ENCODE results near the gene MXRA8. TPM values are rescaled to one million over a fixed set of nuclear protein-coding genes. Genes with fewer than 3 reads are reported as not detected.

MXRA8 gene
- total and polyA plus RNA-seq, 9 of the 15 experiments (the other 6 are each of a cell fraction or from before 2014, with no cell fraction given) = 0.66 to 11.3 (median 6.3) TPM

DNA sequence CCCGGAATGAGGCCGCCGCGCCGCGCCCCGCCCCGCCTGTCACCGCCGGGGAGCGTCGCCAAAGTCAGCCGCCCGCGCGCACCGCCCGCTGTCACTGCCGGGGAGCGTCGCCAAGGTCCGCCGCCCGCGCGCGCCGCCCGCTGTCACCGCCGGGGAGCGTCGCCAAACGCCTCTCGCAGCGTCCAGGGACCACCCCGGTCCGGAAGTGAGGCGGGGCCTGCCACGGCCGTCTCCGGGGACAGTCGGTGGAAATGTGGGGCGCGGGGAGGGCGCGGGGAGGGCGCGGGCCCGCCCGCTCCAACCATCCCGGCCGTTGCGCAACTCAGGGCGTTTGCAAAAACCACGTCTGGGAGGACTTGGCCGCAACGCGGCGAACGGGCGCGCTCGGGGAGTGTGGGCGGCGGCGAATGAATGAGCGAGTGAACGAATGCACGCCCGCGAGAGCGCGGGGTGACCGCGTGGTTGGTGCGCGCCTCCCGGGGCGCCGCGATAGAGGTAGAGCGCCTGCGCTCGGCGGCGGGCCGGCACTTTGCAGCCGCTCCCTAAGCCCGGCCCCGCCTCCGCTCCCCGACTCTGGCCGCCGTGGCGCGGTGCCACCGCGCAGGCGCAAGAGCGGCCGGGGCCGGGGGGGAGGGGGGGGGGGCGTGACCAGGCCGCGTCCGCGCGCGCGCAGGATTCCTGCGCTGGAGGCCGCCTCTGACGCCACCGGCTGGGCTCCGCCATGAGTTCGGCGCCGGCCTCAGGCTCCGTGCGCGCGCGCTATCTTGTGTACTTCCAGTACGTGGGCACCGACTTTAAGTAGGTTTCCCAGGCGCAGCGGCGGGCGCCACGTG lies 50.2 kb downstream of the MXRA8 start, which contains the start of the genes ACAP3 and PUSL1 (continued):
- TF ChIP-seq, protein P1, sequence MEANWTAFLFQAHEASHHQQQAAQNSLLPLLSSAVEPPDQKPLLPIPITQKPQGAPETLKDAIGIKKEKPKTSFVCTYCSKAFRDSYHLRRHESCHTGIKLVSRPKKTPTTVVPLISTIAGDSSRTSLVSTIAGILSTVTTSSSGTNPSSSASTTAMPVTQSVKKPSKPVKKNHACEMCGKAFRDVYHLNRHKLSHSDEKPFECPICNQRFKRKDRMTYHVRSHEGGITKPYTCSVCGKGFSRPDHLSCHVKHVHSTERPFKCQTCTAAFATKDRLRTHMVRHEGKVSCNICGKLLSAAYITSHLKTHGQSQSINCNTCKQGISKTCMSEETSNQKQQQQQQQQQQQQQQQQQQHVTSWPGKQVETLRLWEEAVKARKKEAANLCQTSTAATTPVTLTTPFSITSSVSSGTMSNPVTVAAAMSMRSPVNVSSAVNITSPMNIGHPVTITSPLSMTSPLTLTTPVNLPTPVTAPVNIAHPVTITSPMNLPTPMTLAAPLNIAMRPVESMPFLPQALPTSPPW (CRISPR knock-in tag; IDR thresholded peaks at IDR 0.05) = peak; percentile 99
- TF ChIP-seq KLF16 (IDR thresholded peaks at IDR 0.05) (no peak), SRSF3 (IDR thresholded peaks at IDR 0.05; ENCODE audit: insufficient read depth, low read length) (no peak), TRIM24 (IDR thresholded peaks at IDR 0.05) (peak in 1 of 2 experiments; percentile 42; a peak in 1 of 4 replicates), KLF6 (CRISPR knock-in tag; IDR thresholded peaks at IDR 0.05; ENCODE audit: borderline replicate concordance) (no peak), ZNF75A (CRISPR knock-in tag; IDR thresholded peaks at IDR 0.05) (no peak), ZNF316 (IDR thresholded peaks at IDR 0.05) (no peak), CEBPG (CRISPR knock-in tag; IDR thresholded peaks at IDR 0.05) (peak; percentile 97), CEBPG (tag; conservative IDR thresholded peaks at IDR 0.05 in 1 of 2, IDR thresholded peaks at IDR 0.05 in 1 of 2) (peak; percentile 97 to 100), XRCC4 (IDR thresholded peaks at IDR 0.05; ENCODE audit: extremely low read depth, insufficient read depth, insufficient read length) (no peak), MAFG (tag; conservative IDR thresholded peaks at IDR 0.05) (no peak), XRCC3 (IDR thresholded peaks at IDR 0.05) (no peak), CTBP1 (IDR thresholded peaks at IDR 0.05; ENCODE audit: borderline replicate concordance) (peak; percentile 100), KLF1 (tag; IDR thresholded peaks at IDR 0.05) (peak; percentile 85), E2F3 (CRISPR knock-in tag; IDR thresholded peaks at IDR 0.05) (peak; percentile 58; the same call in 1 of the 2 replicates), CSDE1 (IDR thresholded peaks at IDR 0.05) (no peak)
- TF ChIP-seq, protein P2, sequence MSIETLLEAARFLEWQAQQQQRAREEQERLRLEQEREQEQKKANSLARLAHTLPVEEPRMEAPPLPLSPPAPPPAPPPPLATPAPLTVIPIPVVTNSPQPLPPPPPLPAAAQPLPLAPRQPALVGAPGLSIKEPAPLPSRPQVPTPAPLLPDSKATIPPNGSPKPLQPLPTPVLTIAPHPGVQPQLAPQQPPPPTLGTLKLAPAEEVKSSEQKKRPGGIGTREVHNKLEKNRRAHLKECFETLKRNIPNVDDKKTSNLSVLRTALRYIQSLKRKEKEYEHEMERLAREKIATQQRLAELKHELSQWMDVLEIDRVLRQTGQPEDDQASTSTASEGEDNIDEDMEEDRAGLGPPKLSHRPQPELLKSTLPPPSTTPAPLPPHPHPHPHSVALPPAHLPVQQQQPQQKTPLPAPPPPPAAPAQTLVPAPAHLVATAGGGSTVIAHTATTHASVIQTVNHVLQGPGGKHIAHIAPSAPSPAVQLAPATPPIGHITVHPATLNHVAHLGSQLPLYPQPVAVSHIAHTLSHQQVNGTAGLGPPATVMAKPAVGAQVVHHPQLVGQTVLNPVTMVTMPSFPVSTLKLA (conservative IDR thresholded peaks at IDR 0.05) = peak; percentile 95 to 98
- TF ChIP-seq, protein P3, sequence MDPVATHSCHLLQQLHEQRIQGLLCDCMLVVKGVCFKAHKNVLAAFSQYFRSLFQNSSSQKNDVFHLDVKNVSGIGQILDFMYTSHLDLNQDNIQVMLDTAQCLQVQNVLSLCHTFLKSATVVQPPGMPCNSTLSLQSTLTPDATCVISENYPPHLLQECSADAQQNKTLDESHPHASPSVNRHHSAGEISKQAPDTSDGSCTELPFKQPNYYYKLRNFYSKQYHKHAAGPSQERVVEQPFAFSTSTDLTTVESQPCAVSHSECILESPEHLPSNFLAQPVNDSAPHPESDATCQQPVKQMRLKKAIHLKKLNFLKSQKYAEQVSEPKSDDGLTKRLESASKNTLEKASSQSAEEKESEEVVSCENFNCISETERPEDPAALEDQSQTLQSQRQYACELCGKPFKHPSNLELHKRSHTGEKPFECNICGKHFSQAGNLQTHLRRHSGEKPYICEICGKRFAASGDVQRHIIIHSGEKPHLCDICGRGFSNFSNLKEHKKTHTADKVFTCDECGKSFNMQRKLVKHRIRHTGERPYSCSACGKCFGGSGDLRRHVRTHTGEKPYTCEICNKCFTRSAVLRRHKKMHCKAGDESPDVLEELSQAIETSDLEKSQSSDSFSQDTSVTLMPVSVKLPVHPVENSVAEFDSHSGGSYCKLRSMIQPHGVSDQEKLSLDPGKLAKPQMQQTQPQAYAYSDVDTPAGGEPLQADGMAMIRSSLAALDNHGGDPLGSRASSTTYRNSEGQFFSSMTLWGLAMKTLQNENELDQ (CRISPR knock-in tag; IDR thresholded peaks at IDR 0.05; ENCODE audit: borderline replicate concordance) = no peak; the same call in 1 of the 2 replicates
- TF ChIP-seq, protein P4, sequence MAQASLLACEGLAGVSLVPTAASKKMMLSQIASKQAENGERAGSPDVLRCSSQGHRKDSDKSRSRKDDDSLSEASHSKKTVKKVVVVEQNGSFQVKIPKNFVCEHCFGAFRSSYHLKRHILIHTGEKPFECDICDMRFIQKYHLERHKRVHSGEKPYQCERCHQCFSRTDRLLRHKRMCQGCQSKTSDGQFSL (CRISPR knock-in tag; IDR thresholded peaks at IDR 0.05) = peak; percentile 96
- TF ChIP-seq, protein P4 (tag; IDR thresholded peaks at IDR 0.05) = peak in 1 of 2 experiments; percentile 99; a peak in 2 of 4 replicates
- TF ChIP-seq, protein P5, sequence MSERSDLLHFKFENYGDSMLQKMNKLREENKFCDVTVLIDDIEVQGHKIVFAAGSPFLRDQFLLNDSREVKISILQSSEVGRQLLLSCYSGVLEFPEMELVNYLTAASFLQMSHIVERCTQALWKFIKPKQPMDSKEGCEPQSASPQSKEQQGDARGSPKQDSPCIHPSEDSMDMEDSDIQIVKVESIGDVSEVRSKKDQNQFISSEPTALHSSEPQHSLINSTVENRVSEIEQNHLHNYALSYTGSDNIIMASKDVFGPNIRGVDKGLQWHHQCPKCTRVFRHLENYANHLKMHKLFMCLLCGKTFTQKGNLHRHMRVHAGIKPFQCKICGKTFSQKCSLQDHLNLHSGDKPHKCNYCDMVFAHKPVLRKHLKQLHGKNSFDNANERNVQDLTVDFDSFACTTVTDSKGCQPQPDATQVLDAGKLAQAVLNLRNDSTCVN (CRISPR knock-in tag; IDR thresholded peaks at IDR 0.05) = no peak
